H1 (cell line): ENCODE results near the gene CDC14B. TPM values are rescaled to one million over a fixed set of nuclear protein-coding genes. Genes with fewer than 3 reads are reported as not detected.

Experiments
- CTCF ChIA-PET: fragments of 300-600 bp; sonication (Branson Sonifier 250); formaldehyde crosslinking; loops from one replicate; lab custom pipeline; 2021; ENCODE audit not compliant: partially characterized antibody; lab: Charles Lee
- POLR2A ChIA-PET: fragments of 300-600 bp; sonication (Branson Sonifier 250); formaldehyde crosslinking; loops from one replicate; lab custom pipeline; 2021; ENCODE audit warnings: inconsistent platforms; ENCODE audit not compliant: partially characterized antibody; lab: Charles Lee
- DNase-seq, 2 experiments: peaks; one replicate each; pipeline versions ENCODE4 v3.0.0 to v3.0.0-alpha.2; 2010 to 2022; ENCODE audit warnings: low spot score in 2 of 2, low read depth in 1 of 2, mixed read lengths in 1 of 2
- FAIRE-seq: peaks from 2 replicates; lab custom pipeline; 2011; peaks lifted over from hg19 to GRCh38; lab: Jason Lieb, UNC
- H2AFZ ChIP-seq: 2 replicates; pipeline ENCODE4 v1.8.1; 2012; ENCODE audit warnings: low read length, inconsistent platforms
- H2AK5ac ChIP-seq: 2 replicates; pipeline ENCODE4 v1.6.1; 2013; ENCODE audit warnings: low read depth, low read length
- H2BK120ac ChIP-seq: replicated peaks from 2 replicates; pipeline ENCODE3; 2013; ENCODE audit warnings: low read depth, low read length, inconsistent platforms
- H2BK12ac ChIP-seq: 2 replicates; pipeline ENCODE4 v1.6.1; 2013; ENCODE audit warnings: low read depth, low read length
- H2BK15ac ChIP-seq: 2 replicates; pipeline ENCODE4 v1.6.1; 2013; ENCODE audit warnings: low read length
- H2BK20ac ChIP-seq: 2 replicates; pipeline ENCODE4 v1.6.1; 2013; ENCODE audit warnings: low read length
- H2BK5ac ChIP-seq: 2 replicates; pipeline ENCODE4 v1.6.1; 2013; ENCODE audit warnings: low read depth, low read length
- H3K14ac ChIP-seq: 2 replicates; pipeline ENCODE4 v1.6.1; 2013; ENCODE audit warnings: inconsistent platforms; ENCODE audit not compliant: insufficient read length
- H3K18ac ChIP-seq: 2 replicates; pipeline ENCODE4 v1.6.1; 2013; ENCODE audit warnings: low read length; ENCODE audit errors: extremely low read depth
- H3K23ac ChIP-seq: 2 replicates; pipeline ENCODE4 v1.6.1; 2013; ENCODE audit warnings: inconsistent platforms; ENCODE audit not compliant: insufficient read length
- H3K23me2 ChIP-seq: 2 replicates; pipeline ENCODE4 v1.6.1; 2013; ENCODE audit warnings: low read depth, low read length
- H3K27ac ChIP-seq: 2 replicates; pipeline ENCODE4 v1.6.1; 2011; ENCODE audit warnings: low read depth, low read length, inconsistent platforms
- H3K27me3 ChIP-seq, 4 experiments: replicated peaks in 1 of 4; 1 replicate in 1 of 4; 2 replicates in 3 of 4; pipeline versions ENCODE4 v1.6.1 to v1.8.1; 2011 to 2013; ENCODE audit warnings: low read length in 3 of 4, mild to moderate bottlenecking in 3 of 4, inconsistent platforms in 2 of 4, mixed read lengths in 2 of 4, moderate library complexity in 1 of 4; ENCODE audit not compliant: control insufficient read depth in 3 of 4, insufficient read depth in 3 of 4; ENCODE audit errors: extremely low read depth in 1 of 4
- H3K36me3 ChIP-seq, 4 experiments: 2 replicates each; pipeline versions ENCODE4 v1.6.1 to v1.8.1; 2011 to 2013; ENCODE audit warnings: mild to moderate bottlenecking in 4 of 4, low read length in 3 of 4, moderate library complexity in 2 of 4, control low read depth in 1 of 4, inconsistent platforms in 1 of 4; ENCODE audit not compliant: insufficient read depth in 4 of 4, control insufficient read depth in 2 of 4
- H3K4ac ChIP-seq: replicated peaks from 2 replicates; pipeline ENCODE3; 2013; ENCODE audit warnings: low read length, low read depth, mixed read lengths, inconsistent platforms; ENCODE audit not compliant: insufficient read length
- H3K4me1 ChIP-seq, 4 experiments: replicated peaks in 1 of 4; 1 replicate in 1 of 4; 2 replicates in 3 of 4; pipeline versions ENCODE4 v1.6.1 to v1.8.1; 2011 to 2013; ENCODE audit warnings: low read length in 3 of 4, inconsistent platforms in 2 of 4, mixed read lengths in 1 of 4; ENCODE audit not compliant: insufficient read depth in 4 of 4, control insufficient read depth in 3 of 4
- H3K4me2 ChIP-seq, 2 experiments: 2 replicates each; pipeline versions ENCODE4 v1.6.1 to v1.8.1; 2011 to 2013; ENCODE audit warnings: low read depth in 2 of 2, low read length in 2 of 2, control low read depth in 1 of 2, inconsistent platforms in 1 of 2, mild to moderate bottlenecking in 1 of 2; ENCODE audit not compliant: insufficient read depth in 1 of 2
- H3K4me3 ChIP-seq, 4 experiments: fragments of 200-600, 300-600 bp in 1 of 4; sonication (generic), shearing (Covaris generic), sonication (Bioruptor Twin) in 1 of 4; 2 replicates each; pipeline versions ENCODE4 v1.5.1 to v1.8.1; 2011 to 2016; ENCODE audit warnings: low read length in 4 of 4, low read depth in 3 of 4, control low read depth in 2 of 4, inconsistent platforms in 2 of 4, mild to moderate bottlenecking in 2 of 4, mixed read lengths in 1 of 4, moderate library complexity in 1 of 4; ENCODE audit not compliant: insufficient read depth in 2 of 4; ENCODE audit errors: extremely low read depth in 1 of 4
- H3K56ac ChIP-seq: replicated peaks from 2 replicates; pipeline ENCODE3; 2013; ENCODE audit warnings: low read depth, mild to moderate bottlenecking, mixed read lengths, low read length, inconsistent platforms; ENCODE audit not compliant: insufficient read length
- H3K79me1 ChIP-seq: 2 replicates; pipeline ENCODE4 v1.6.1; 2013; ENCODE audit warnings: low read depth, low read length, control low read depth
- H3K79me2 ChIP-seq, 2 experiments: 2 replicates each; pipeline versions ENCODE4 v1.6.1 to v1.8.1; 2012 to 2013; ENCODE audit warnings: low read length in 2 of 2, mild to moderate bottlenecking in 2 of 2, inconsistent platforms in 1 of 2; ENCODE audit not compliant: insufficient read depth in 2 of 2, control insufficient read depth in 1 of 2
- H3K9ac ChIP-seq, 4 experiments: replicated peaks in 1 of 4; 1 replicate in 1 of 4; 2 replicates in 3 of 4; pipeline versions ENCODE4 v1.6.1 to v1.8.1; 2011 to 2013; ENCODE audit warnings: low read depth in 3 of 4, low read length in 3 of 4, control low read depth in 2 of 4, mild to moderate bottlenecking in 2 of 4, moderate library complexity in 2 of 4, inconsistent platforms in 1 of 4; ENCODE audit errors: extremely low read depth in 1 of 4
- H3K9me3 ChIP-seq, 2 experiments: 2 replicates each; pipeline versions ENCODE4 v1.6.1 to v1.8.1; 2012 to 2013; ENCODE audit warnings: mild to moderate bottlenecking in 2 of 2, moderate library complexity in 2 of 2, control low read depth in 1 of 2, inconsistent platforms in 1 of 2, low read depth in 1 of 2, low read length in 1 of 2, mixed read lengths in 1 of 2; ENCODE audit not compliant: insufficient read depth in 2 of 2
- H4K20me1 ChIP-seq, 2 experiments: replicated peaks in 1 of 2; 2 replicates each; pipeline versions ENCODE3 to v1.8.1; 2011 to 2013; ENCODE audit warnings: inconsistent platforms in 2 of 2, low read length in 2 of 2, mild to moderate bottlenecking in 1 of 2; ENCODE audit not compliant: insufficient read depth in 2 of 2, control insufficient read depth in 1 of 2
- H4K5ac ChIP-seq: 2 replicates; pipeline ENCODE4 v1.6.1; 2013; ENCODE audit warnings: low read length, low read depth, mixed read lengths, inconsistent platforms; ENCODE audit not compliant: insufficient read length
- H4K8ac ChIP-seq: 2 replicates; pipeline ENCODE4 v1.8.0; 2013; ENCODE audit warnings: mild to moderate bottlenecking, moderate library complexity, low read length, inconsistent platforms; ENCODE audit not compliant: insufficient read depth; ENCODE audit errors: extremely low read depth
- H4K91ac ChIP-seq: replicated peaks from 2 replicates; pipeline ENCODE3; 2013; ENCODE audit warnings: low read length, mixed read lengths, inconsistent platforms; ENCODE audit not compliant: insufficient read length
- ASH2L ChIP-seq: fragments of 200-600, 300-600 bp; sonication (generic); IDR thresholded peaks from one replicate; pipeline ENCODE4 v1.7.1; 2017; ENCODE audit warnings: low read length
- BCL11A ChIP-seq, 2 experiments: IDR thresholded peaks; one replicate each; pipeline ENCODE4 v1.6.1; 2011; ENCODE audit warnings: low read depth in 2 of 2, low read length in 2 of 2, mild to moderate bottlenecking in 2 of 2
- BRCA1 ChIP-seq: IDR thresholded peaks from 2 replicates; pipeline ENCODE4 v1.6.1; 2012; ENCODE audit warnings: low read depth, low read length, improper control_type of control experiment
- CREB1 ChIP-seq: IDR thresholded peaks from 2 replicates; pipeline ENCODE4 v1.6.1; 2012; ENCODE audit warnings: inconsistent platforms
- EP300 ChIP-seq, 2 experiments: IDR thresholded peaks; 1 replicate in 1 of 2; 2 replicates in 1 of 2; pipeline ENCODE4 v1.6.1; 2011 to 2012; ENCODE audit warnings: low read depth in 2 of 2, low read length in 2 of 2, mild to moderate bottlenecking in 2 of 2, borderline replicate concordance in 1 of 2, inconsistent platforms in 1 of 2, moderate library complexity in 1 of 2
- HDAC2 ChIP-seq, 2 experiments: fragments of 300-600 bp in 1 of 2; sonication (generic) in 1 of 2; IDR thresholded peaks; 2 replicates each; pipeline ENCODE4 v1.6.1; 2011 to 2012; ENCODE audit warnings: low read depth in 2 of 2, low read length in 2 of 2, mild to moderate bottlenecking in 2 of 2, moderate library complexity in 2 of 2, borderline replicate concordance in 1 of 2, inconsistent platforms in 1 of 2
- KDM1A ChIP-seq: fragments of 200-600, 300-600 bp; sonication (generic); IDR thresholded peaks from 2 replicates; pipeline ENCODE4 v1.7.1; 2016; ENCODE audit warnings: mild to moderate bottlenecking, low read length, borderline replicate concordance
- KDM4A ChIP-seq: IDR thresholded peaks from one replicate; pipeline ENCODE4 v1.7.1; 2012; ENCODE audit warnings: low read depth, mild to moderate bottlenecking, moderate library complexity, low read length, inconsistent platforms; ENCODE audit not compliant: severe bottlenecking
- PHF8 ChIP-seq: fragments of 200-600 bp; sonication (generic); conservative IDR thresholded peaks from 2 replicates; pipeline ENCODE4 v1.7.1; 2012; ENCODE audit warnings: low read depth, mild to moderate bottlenecking, inconsistent platforms, low read length, moderate library complexity
- POLR2AphosphoS5 ChIP-seq: IDR thresholded peaks from 2 replicates; pipeline ENCODE4 v1.6.1; 2011; ENCODE audit warnings: low read depth, low read length
- SAP30 ChIP-seq: fragments of 300-600 bp; sonication (generic); IDR thresholded peaks from 2 replicates; pipeline ENCODE4 v1.7.1; 2012; ENCODE audit warnings: low read length, moderate library complexity, mild to moderate bottlenecking, inconsistent platforms; ENCODE audit not compliant: insufficient read depth, insufficient replicate concordance
- TCF12 ChIP-seq: IDR thresholded peaks from 2 replicates; pipeline ENCODE4 v1.6.1; 2011; ENCODE audit warnings: low read depth, mild to moderate bottlenecking, low read length
- TEAD4 ChIP-seq: IDR thresholded peaks from 2 replicates; pipeline ENCODE4 v1.6.1; 2012; ENCODE audit warnings: low read depth, low read length, inconsistent platforms, mixed read lengths
- WGBS, 2 experiments: shearing (Covaris generic) in 1 of 2; methylation state at CpG; one replicate each; pipeline versions ENCODE4 v1.1.6 to v1.1.7; 2013 to 2015; ENCODE audit warnings: low lambda C conversion rate in 2 of 2, mixed read lengths in 2 of 2, inconsistent platforms in 1 of 2, low coverage in 1 of 2, missing lambda C conversion rate in 1 of 2; ENCODE audit not compliant: insufficient replicate concordance in 2 of 2, insufficient coverage in 1 of 2, insufficient read length in 1 of 2; ENCODE audit errors: extremely low coverage in 1 of 2, missing lambda C conversion rate in 1 of 2; 5-methylcytosine and 5-hydroxymethylcytosine counted together
- polyA plus RNA-seq, 7 experiments: library from polyadenylated mRNA; depleted of rRNA in 3 of 7; stranded (reverse) in 5 of 7; unstranded in 2 of 7; fragments of >200 nt in 5 of 7; fragments of 200-250 nt in 2 of 7; gene quantifications; 1 replicate in 5 of 7; 2 replicates in 1 of 7; 4 replicates in 1 of 7; pipeline versions ENCODE4 v1.2.1 to v1.2.3, GENCODE V29; 2011 to 2013; ENCODE audit warnings: missing spikeins in 2 of 7, mixed read lengths in 2 of 7
- total RNA-seq: library from RNA; stranded (reverse); fragmentation: NEBNext Ultra II Directional; extraction: Animal tissue kit (Norgen Biotek cat#: 25700); gene quantifications from 2 replicates; pipeline ENCODE4 v1.2.1, GENCODE V29; 2021

The CDC14B gene
- total and polyA plus RNA-seq, 2 of the 8 experiments (the other 6 are each of a cell fraction or from before 2014, with no cell fraction given), result 17.2 to 44.6 TPM

GRCh38 chr9:96668868-96669534 is 49.4 kb upstream of the CDC14B start:
- H2BK12ac ChIP-seq, result no peak overlapping the region
- no peak overlapping the region for H2AFZ ChIP-seq
- no peaks in the 10 kb centered on the region for H4K20me1 ChIP-seq
- H3K23ac ChIP-seq, result no peak overlapping the region
- peaks cover 0 to 4% of the 10 kb centered on the region in 2 experiments; a peak in 1 of 4 replicates for H3K9me3 ChIP-seq
- ChIA-PET CTCF (interaction anchor here (0.8 to 3.2 kb wide), 4 partner anchors 13 to 348 kb away, joined by 3 to 27 read pairs (median 4); no protein-coding TSS in a partner anchor), POLR2A (no interaction called here)
- no peak overlapping the region for H2BK20ac ChIP-seq
- H2BK5ac ChIP-seq, result no peak overlapping the region
- H2AK5ac ChIP-seq, result no peak overlapping the region
- FAIRE-seq (no peak), DNase-seq (no peak)
- no peak overlapping the region for H3K18ac ChIP-seq
- H3K4me3 ChIP-seq, result no peak overlapping the region
- H3K4ac ChIP-seq, result no peak overlapping the region
- H3K9ac ChIP-seq, result no peak overlapping the region
- H3K14ac ChIP-seq, result no peak overlapping the region
- 91% methylated on average over 20 of the region's 20 CpGs; no CpG with 5 or more reads in 1 of the 2 experiments for WGBS, 2 experiments
- no peaks in the 10 kb centered on the region for H3K36me3 ChIP-seq
- no peaks in the 10 kb centered on the region for H3K79me1 ChIP-seq
- no peak overlapping the region for H3K4me2 ChIP-seq
- no peak overlapping the region for H2BK15ac ChIP-seq
- H3K56ac ChIP-seq, result no peak overlapping the region
- no peak overlapping the region for H2BK120ac ChIP-seq
- no peaks in the 10 kb centered on the region for H3K23me2 ChIP-seq
- H4K91ac ChIP-seq, result no peak overlapping the region
- no peak overlapping the region for H4K8ac ChIP-seq
- H4K5ac ChIP-seq, result no peak overlapping the region
- no peak overlapping the region for H3K27ac ChIP-seq
- no peaks in the 10 kb centered on the region for H3K79me2 ChIP-seq
- no peaks in the 10 kb centered on the region for H3K4me1 ChIP-seq
- no peaks in the 10 kb centered on the region for H3K27me3 ChIP-seq
- no peak for TF ChIP-seq EP300 (IDR thresholded peaks at IDR 0.05; ENCODE audit: borderline replicate concordance in 1 of 2, low read depth in 2 of 2, low read length in 2 of 2)
- no peak for TF ChIP-seq POLR2AphosphoS5
- TF ChIP-seq ASH2L, result no peak
- TF ChIP-seq BRCA1, result no peak
- TF ChIP-seq KDM4A, result no peak
- TF ChIP-seq TCF12, result no peak
- no peak for TF ChIP-seq SAP30
- no peak for TF ChIP-seq CREB1
- no peak for TF ChIP-seq HDAC2 (IDR thresholded peaks at IDR 0.05; ENCODE audit: borderline replicate concordance in 1 of 2, low read depth in 2 of 2, low read length in 2 of 2)
- TF ChIP-seq TEAD4, result no peak
- TF ChIP-seq PHF8, result no peak
- TF ChIP-seq BCL11A (IDR thresholded peaks at IDR 0.05; ENCODE audit: low read depth in 2 of 2, low read length in 2 of 2), result no peak
- no peak for TF ChIP-seq KDM1A
